Mononuclear cell (primary cell): ENCODE data around the gene GSTA4. TPM values are rescaled to one million over a fixed set of nuclear protein-coding genes. Genes with fewer than 3 reads are reported as not detected.
"Not testable (repeated sequence)": the region's sequence is repeated elsewhere in the genome, so short reads cannot be mapped to it uniquely, and the experiment has no call there.

Experiments
- H3K27me3 ChIP-seq: 2 replicates; pipeline ENCODE4 v1.6.0; 2011; ENCODE audit warnings: low read length, control low read depth; ENCODE audit not compliant: insufficient read depth
- H3K4me1 ChIP-seq: 2 replicates; pipeline ENCODE4 v1.5.1; 2011; ENCODE audit warnings: mild to moderate bottlenecking, low read length, control low read depth; ENCODE audit not compliant: insufficient read depth
- H3K4me3 ChIP-seq: 2 replicates; pipeline ENCODE4 v1.5.1; 2011; ENCODE audit warnings: mild to moderate bottlenecking, low read length, moderate library complexity
- H3K9me3 ChIP-seq: 2 replicates; pipeline ENCODE4 v1.5.1; 2011; ENCODE audit warnings: low read depth, mild to moderate bottlenecking, control low read depth, low read length
- total RNA-seq: library from RNA; depleted of rRNA; stranded (reverse); fragments of >200 nt; gene quantifications from one replicate; pipeline ENCODE4 v1.2.3, GENCODE V29; 2012

The GSTA4 gene
- total RNA-seq, 1 donor = 0.63 TPM

- H3K9me3 ChIP-seq = no peaks in the 10 kb centered on the region
- no peaks in the 10 kb centered on the region for H3K27me3 ChIP-seq
- H3K4me3 ChIP-seq = no peak overlapping the region
- H3K4me1 ChIP-seq = no peaks in the 10 kb centered on the region
These were observed 32.1 kb upstream of the GSTA4 start for GRCh38 chr6:53027131-53027718.

DNA sequence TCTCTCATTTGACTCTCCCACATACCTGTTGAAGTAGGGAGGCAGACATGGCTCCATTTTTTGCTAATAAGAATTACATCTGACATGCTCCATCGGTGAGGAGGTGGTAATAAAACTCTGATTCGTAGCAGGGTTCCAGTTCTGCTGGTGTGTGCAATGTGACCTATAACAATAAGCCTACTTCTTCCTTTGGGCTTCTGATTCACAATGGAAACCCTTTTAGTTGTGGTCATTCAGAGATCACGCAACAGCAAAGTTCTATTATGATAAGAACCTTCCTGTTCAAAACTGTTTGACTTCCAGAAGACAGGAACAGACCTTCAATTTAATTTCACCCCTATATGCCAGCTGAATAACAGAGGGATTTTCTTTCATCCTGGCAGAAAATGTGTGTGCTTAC, 31.4 kb upstream of the GSTA4 start:
- Histone ChIP-seq H3K27me3 (no peaks in the 10 kb centered on the region), H3K4me3 (no peak overlapping the region), H3K9me3 (no peaks in the 10 kb centered on the region), H3K4me1 (no peaks in the 10 kb centered on the region)

DNA sequence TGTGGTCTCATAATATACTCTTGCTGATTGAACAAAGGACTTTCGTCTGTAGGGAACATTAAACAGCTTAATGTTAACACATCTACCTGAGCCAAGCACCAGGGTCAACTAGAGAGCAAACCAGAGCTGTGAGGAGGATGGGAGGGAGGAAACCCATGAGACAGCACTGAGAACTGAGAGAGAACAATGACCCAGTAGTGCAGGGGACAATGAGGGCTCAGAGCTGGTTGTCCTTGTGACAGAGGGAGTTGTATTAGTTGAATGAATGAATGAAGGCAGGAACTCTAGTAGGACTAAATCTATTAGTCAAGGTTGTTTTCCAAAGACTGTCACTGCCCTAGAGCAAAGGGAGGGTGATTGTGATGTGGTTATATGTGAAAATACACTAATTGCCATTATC, 28.2 kb upstream of the GSTA4 start:
- Histone ChIP-seq H3K27me3 (no peaks in the 10 kb centered on the region), H3K9me3 (no peaks in the 10 kb centered on the region), H3K4me3 (no peak overlapping the region), H3K4me1 (no peaks in the 10 kb centered on the region)

- no peaks in the 10 kb centered on the region for H3K9me3 ChIP-seq
- no peaks in the 10 kb centered on the region for H3K4me1 ChIP-seq
- H3K4me3 ChIP-seq = no peak overlapping the region
- no peaks in the 10 kb centered on the region for H3K27me3 ChIP-seq
These were observed 25.1 kb upstream of the GSTA4 start for GRCh38 chr6:53020005-53020744.

- Histone ChIP-seq H3K27me3 (no peaks in the 10 kb centered on the region), H3K4me1 (no peaks in the 10 kb centered on the region), H3K9me3 (no peaks in the 10 kb centered on the region), H3K4me3 (no peak overlapping the region)
These were observed 23.4 kb upstream of the GSTA4 start for GRCh38 chr6:53018446-53018845.

DNA sequence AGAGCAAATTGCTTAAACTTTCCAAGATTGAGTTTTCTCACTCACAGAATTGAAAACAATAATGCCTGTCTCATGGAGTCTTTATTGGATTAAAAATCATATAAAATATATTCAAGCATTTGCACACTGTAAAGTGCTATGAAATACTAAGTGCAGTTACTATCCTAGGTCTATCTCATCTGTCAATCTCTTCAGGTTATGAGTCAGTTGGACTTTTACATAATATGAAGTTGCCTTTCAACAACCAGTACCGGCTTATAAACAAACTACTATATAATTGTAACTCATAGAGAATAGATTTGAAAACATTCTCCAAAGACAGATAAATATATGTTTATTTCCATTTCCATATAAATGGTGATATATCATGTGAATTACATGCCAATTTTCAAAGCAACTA, 20.4 kb upstream of the GSTA4 start:
- Histone ChIP-seq H3K4me3 (no peak overlapping the region), H3K9me3 (no peaks in the 10 kb centered on the region), H3K27me3 (no peaks in the 10 kb centered on the region), H3K4me1 (no peaks in the 10 kb centered on the region)

DNA sequence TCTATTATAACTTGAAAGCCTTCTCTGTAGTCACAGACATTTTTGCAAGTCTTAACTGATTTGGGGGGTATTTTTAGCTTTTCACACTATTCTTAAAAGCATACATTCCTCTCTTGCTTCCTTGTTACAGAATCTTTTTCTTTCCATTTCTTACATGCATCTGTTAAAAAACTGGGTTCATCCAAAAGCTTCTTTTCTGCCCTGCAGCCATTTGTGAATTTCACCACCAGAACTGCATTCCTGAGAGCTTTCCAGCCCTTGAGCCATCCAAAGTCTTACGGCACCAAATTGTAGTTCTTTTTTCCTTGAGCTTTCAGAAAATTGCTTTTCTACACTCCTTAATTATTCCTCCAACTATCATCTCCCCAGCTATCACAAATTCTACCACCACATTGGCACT, 19.7 kb upstream of the GSTA4 start:
- H3K9me3 ChIP-seq = no peaks in the 10 kb centered on the region
- no peaks in the 10 kb centered on the region for H3K27me3 ChIP-seq
- H3K4me3 ChIP-seq = no peak overlapping the region
- no peaks in the 10 kb centered on the region for H3K4me1 ChIP-seq

- Histone ChIP-seq H3K27me3 (no peaks in the 10 kb centered on the region), H3K4me3 (no peak overlapping the region), H3K4me1 (no peaks in the 10 kb centered on the region), H3K9me3 (no peaks in the 10 kb centered on the region)
These were observed 19.0 kb upstream of the GSTA4 start for GRCh38 chr6:53014063-53014462.

GRCh38 chr6:53011979-53012378, 16.9 kb upstream of the GSTA4 start:
- Histone ChIP-seq H3K4me1 (no peaks in the 10 kb centered on the region), H3K9me3 (no peaks in the 10 kb centered on the region), H3K27me3 (no peaks in the 10 kb centered on the region), H3K4me3 (no peak overlapping the region)

DNA sequence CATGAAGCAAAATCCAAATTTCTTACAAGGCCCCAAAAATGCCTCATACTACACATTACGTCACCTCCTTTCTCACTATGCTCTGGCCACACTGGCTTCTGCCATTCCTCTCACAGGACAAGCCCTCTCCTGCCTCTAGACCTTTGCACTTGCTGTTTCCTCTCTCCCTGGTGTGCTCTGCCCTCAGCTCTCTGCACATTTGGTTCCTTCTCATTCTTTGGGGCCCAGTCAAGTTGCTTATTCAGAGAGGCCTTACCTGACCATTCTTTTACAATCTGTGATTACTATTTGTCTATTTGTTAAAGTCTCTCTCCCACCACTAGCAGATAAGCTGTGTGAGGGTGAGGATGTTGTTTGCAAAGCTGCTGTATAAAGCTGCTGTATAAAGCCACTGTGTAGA, 15.4 kb upstream of the GSTA4 start:
- Histone ChIP-seq H3K27me3 (no peaks in the 10 kb centered on the region), H3K4me1 (no peaks in the 10 kb centered on the region), H3K4me3 (no peak overlapping the region), H3K9me3 (no peaks in the 10 kb centered on the region)

GRCh38 chr6:53009511-53009910, 14.4 kb upstream of the GSTA4 start:
- Histone ChIP-seq H3K27me3 (no peaks in the 10 kb centered on the region), H3K4me1 (no peaks in the 10 kb centered on the region), H3K4me3 (no peak overlapping the region), H3K9me3 (no peaks in the 10 kb centered on the region)

DNA sequence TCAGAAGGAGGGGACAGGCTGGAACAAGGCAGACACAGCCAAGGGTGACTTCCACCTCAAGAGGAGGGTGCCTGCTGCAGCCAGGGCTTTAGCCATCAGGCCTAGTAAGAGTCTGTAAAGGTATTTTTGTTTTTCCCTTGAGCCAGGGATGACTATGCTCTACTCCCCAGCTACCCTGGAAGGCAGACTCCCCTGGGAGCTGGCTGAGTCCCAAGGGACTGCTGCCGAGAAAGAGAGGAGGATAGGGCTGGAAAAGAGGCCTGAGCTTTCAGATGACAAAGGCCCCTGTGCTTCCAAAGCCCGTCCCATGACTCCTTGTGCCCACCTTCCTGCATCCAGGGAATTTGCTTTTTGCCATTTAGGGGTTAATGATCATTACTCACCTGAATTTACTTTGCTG, 14.0 kb upstream of the GSTA4 start:
- H3K4me3 ChIP-seq = no peak overlapping the region
- no peaks in the 10 kb centered on the region for H3K9me3 ChIP-seq
- H3K27me3 ChIP-seq = no peaks in the 10 kb centered on the region
- H3K4me1 ChIP-seq = no peaks in the 10 kb centered on the region

GRCh38 chr6:53008192-53008687, 13.2 kb upstream of the GSTA4 start:
- not testable (repeated sequence) for H3K27me3 ChIP-seq, H3K4me1 ChIP-seq, H3K4me3 ChIP-seq, H3K9me3 ChIP-seq

DNA sequence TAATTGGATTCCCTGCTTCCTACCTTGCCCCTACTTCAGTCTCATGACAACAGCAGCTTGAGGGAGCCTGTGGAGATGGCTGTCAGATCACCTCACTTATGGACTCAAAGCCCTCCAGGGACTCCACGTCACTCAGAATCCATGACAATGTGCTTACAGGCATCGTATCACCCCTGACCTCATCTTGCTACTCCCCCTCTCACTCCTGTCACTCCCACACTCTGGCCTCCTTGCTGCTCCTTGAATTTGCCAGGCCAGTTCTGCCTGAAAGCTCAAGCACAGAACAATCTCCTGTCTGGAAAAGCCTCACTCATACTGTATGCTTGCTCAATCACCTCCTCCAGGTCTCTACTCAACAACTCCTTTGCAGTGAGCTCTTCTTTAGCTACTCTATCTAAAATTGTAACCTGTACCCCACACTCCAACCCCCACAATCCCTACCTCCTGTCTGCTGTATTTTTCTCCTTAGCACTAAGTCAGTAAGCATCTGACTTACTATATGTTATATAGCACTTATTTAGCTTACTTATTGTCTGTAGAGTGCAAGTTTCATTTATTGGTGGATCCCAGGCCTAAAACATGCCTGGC, 10.7 kb upstream of the GSTA4 start:
- no peak overlapping the region for H3K4me3 ChIP-seq
- no peaks in the 10 kb centered on the region for H3K4me1 ChIP-seq
- H3K9me3 ChIP-seq = no peaks in the 10 kb centered on the region
- H3K27me3 ChIP-seq = no peaks in the 10 kb centered on the region

DNA sequence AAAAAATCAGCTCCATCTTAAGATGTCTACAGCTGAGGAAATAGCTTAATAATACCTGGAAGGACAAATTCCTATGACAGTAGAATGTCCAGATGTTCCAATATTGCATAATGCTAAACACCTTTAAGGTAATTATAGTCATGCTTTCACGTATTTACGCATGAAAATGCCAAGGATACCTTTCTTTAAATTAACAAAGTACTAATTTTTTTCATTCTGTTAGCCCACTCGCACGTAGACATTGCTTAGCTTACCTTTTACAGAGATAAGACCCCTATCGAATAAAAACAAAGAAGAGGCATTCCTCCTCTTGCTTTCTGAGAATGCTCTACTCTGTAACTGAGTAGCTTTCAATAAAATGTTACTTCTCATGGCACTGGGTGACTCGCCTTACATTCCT, 4.4 kb upstream of the GSTA4 start:
- Histone ChIP-seq H3K4me3 (no peak overlapping the region), H3K27me3 (no peaks in the 10 kb centered on the region), H3K4me1 (peaks cover 16% of the 10 kb centered on the region), H3K9me3 (no peaks in the 10 kb centered on the region)

DNA sequence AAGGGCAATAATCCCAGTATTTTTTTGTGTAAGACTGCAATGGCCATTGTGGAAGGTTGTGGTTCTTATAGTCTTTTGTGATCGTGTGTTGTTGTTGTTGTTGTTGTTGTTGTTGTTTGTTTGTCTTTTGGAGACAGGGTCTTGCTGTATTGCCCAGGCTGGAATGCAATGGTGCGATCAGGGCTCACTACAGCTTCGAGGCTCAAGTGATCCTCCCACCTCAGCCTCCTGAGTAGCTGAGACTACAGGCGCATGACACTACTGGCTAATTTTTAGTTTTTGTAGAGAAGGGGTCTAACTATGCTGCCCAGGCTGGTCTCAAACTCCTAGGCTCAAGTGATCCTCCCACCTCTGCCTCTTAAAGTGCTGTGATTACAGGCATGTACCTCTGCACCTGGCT, 3.5 kb upstream of the GSTA4 start:
- Histone ChIP-seq H3K27me3 (peaks cover 6% of the 10 kb centered on the region), H3K9me3 (no peaks in the 10 kb centered on the region), H3K4me1 (peaks cover 23% of the 10 kb centered on the region), H3K4me3 (no peak overlapping the region)
